GM12878 (cell line): Measurements from ENCODE around the gene PDPK1. TPM values are rescaled to one million over a fixed set of nuclear protein-coding genes. Genes with fewer than 3 reads are reported as not detected.

Experiments used
- BCL11A ChIP-seq: IDR thresholded peaks from 2 replicates; pipeline ENCODE4 v1.6.1; 2011; ENCODE audit warnings: low read depth, low read length
- NR2C1 ChIP-seq: fragments of 450-650 bp; IDR thresholded peaks from 2 replicates; pipeline ENCODE4 v1.6.1; 2017; ENCODE audit warnings: antibody characterized with exemption, mild to moderate bottlenecking, moderate library complexity
- POU2F2 ChIP-seq: IDR thresholded peaks from 3 replicates; pipeline ENCODE4 v1.6.1; 2011; ENCODE audit warnings: low read depth, mild to moderate bottlenecking, low read length, borderline replicate concordance
- TARDBP ChIP-seq: IDR thresholded peaks from 2 replicates; pipeline ENCODE4 v1.6.1; 2016; ENCODE audit warnings: borderline replicate concordance
- polyA plus RNA-seq, 11 experiments: library from polyadenylated mRNA; depleted of rRNA in 4 of 11; unstranded in 6 of 11; stranded (reverse) in 5 of 11; fragments of >200 nt; fragmentation: Nextera tagmentation in 4 of 11; fragmentation: Illumina TruSeq in 1 of 11; extraction: Ambion mirVana in 4 of 11; extraction: Trizol in 1 of 11; gene quantifications; 1 replicate in 1 of 11; 2 replicates in 10 of 11; pipeline versions ENCODE4 v1.2.1 to v1.2.3, GENCODE V29; 2011 to 2016; ENCODE audit warnings: inconsistent platforms in 2 of 11, missing spikeins in 2 of 11, low read depth in 1 of 11
- total RNA-seq, 4 experiments: library from RNA; depleted of rRNA in 3 of 4; stranded (reverse); fragments of >200 nt in 3 of 4; fragmentation: Illumina TruSeq in 1 of 4; extraction: Trizol in 1 of 4; gene quantifications; 2 replicates each; pipeline versions ENCODE4 v1.2.1 to v1.2.3, GENCODE V29; 2013 to 2021
- TF ChIP-seq, protein P1 (sequence below): fragments of 450-650 bp; IDR thresholded peaks from 2 replicates; pipeline ENCODE4 v1.6.1; 2017; ENCODE audit warnings: mild to moderate bottlenecking
- TF ChIP-seq, protein P2 (sequence below): fragments of 450-650 bp; IDR thresholded peaks from 2 replicates; pipeline ENCODE4 v1.6.1; 2017; ENCODE audit warnings: mild to moderate bottlenecking, moderate library complexity

Gene PDPK1
- total and polyA plus RNA-seq, 10 of the 15 experiments (the other 5 are each of a cell fraction or from before 2014, with no cell fraction given), result 3.9 to 41.3 (median 25.5) TPM

DNA sequence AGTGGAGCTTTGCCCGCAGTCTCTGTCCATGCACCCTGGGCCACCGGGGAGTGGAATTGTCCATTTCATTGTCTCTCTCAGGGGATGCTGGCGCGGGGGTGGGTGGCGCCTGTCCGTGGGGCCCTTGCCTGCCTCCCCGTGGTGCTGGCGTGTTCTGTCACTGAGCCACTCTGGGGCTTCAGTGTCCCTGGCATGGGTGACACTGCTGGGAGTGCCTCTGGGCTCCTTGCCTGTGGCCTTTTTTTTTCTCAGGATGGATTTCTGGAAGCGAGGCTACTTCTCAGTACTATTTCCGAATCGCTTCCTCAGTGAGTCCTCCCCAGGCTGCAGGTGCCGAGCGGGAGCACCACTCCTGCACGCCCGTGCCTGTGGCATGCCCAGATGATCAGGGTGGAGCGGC lies 55.0 kb downstream of the PDPK1 start (continued):
- TF ChIP-seq, protein P1, sequence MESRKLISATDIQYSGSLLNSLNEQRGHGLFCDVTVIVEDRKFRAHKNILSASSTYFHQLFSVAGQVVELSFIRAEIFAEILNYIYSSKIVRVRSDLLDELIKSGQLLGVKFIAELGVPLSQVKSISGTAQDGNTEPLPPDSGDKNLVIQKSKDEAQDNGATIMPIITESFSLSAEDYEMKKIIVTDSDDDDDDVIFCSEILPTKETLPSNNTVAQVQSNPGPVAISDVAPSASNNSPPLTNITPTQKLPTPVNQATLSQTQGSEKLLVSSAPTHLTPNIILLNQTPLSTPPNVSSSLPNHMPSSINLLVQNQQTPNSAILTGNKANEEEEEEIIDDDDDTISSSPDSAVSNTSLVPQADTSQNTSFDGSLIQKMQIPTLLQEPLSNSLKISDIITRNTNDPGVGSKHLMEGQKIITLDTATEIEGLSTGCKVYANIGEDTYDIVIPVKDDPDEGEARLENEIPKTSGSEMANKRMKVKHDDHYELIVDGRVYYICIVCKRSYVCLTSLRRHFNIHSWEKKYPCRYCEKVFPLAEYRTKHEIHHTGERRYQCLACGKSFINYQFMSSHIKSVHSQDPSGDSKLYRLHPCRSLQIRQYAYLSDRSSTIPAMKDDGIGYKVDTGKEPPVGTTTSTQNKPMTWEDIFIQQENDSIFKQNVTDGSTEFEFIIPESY, result no peak
- TF ChIP-seq, protein P2, sequence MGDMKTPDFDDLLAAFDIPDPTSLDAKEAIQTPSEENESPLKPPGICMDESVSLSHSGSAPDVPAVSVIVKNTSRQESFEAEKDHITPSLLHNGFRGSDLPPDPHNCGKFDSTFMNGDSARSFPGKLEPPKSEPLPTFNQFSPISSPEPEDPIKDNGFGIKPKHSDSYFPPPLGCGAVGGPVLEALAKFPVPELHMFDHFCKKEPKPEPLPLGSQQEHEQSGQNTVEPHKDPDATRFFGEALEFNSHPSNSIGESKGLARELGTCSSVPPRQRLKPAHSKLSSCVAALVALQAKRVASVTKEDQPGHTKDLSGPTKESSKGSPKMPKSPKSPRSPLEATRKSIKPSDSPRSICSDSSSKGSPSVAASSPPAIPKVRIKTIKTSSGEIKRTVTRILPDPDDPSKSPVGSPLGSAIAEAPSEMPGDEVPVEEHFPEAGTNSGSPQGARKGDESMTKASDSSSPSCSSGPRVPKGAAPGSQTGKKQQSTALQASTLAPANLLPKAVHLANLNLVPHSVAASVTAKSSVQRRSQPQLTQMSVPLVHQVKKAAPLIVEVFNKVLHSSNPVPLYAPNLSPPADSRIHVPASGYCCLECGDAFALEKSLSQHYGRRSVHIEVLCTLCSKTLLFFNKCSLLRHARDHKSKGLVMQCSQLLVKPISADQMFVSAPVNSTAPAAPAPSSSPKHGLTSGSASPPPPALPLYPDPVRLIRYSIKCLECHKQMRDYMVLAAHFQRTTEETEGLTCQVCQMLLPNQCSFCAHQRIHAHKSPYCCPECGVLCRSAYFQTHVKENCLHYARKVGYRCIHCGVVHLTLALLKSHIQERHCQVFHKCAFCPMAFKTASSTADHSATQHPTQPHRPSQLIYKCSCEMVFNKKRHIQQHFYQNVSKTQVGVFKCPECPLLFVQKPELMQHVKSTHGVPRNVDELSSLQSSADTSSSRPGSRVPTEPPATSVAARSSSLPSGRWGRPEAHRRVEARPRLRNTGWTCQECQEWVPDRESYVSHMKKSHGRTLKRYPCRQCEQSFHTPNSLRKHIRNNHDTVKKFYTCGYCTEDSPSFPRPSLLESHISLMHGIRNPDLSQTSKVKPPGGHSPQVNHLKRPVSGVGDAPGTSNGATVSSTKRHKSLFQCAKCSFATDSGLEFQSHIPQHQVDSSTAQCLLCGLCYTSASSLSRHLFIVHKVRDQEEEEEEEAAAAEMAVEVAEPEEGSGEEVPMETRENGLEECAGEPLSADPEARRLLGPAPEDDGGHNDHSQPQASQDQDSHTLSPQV, result no peak
- TF ChIP-seq BCL11A (no peak), TARDBP (no peak), NR2C1 (no peak), POU2F2 (no peak)
